Neuronal stem cell (in vitro differentiated cells): ENCODE measurements around the gene NOP16.

Experiments used
- DNase-seq: peaks from one replicate; pipeline ENCODE4 v3.0.0-alpha.2; 2013; ENCODE audit warnings: low spot score
- H2AFZ ChIP-seq: one replicate; pipeline ENCODE4 v1.6.1; 2013; ENCODE audit warnings: mild to moderate bottlenecking, low read length, inconsistent platforms
- H2AK5ac ChIP-seq: 2 replicates; pipeline ENCODE4 v1.6.1; 2013; ENCODE audit warnings: low read depth, mild to moderate bottlenecking, inconsistent platforms, low read length, moderate library complexity, mixed read lengths
- H2BK120ac ChIP-seq: 2 replicates; pipeline ENCODE4 v1.6.1; 2013; ENCODE audit warnings: low read depth, mild to moderate bottlenecking, inconsistent platforms, low read length, moderate library complexity, mixed read lengths
- H2BK12ac ChIP-seq: one replicate; pipeline ENCODE4 v1.6.1; 2013; ENCODE audit warnings: low read length, inconsistent platforms
- H2BK15ac ChIP-seq: 2 replicates; pipeline ENCODE4 v1.6.1; 2013; ENCODE audit warnings: mild to moderate bottlenecking, low read length, inconsistent platforms, mixed read lengths
- H2BK5ac ChIP-seq: one replicate; pipeline ENCODE4 v1.6.1; 2013; ENCODE audit warnings: inconsistent platforms, mild to moderate bottlenecking, low read length, moderate library complexity
- H3K14ac ChIP-seq: one replicate; pipeline ENCODE4 v1.6.1; 2013; ENCODE audit warnings: low read length, inconsistent platforms
- H3K18ac ChIP-seq: 2 replicates; pipeline ENCODE4 v1.6.1; 2013; ENCODE audit warnings: low read length, inconsistent platforms
- H3K23ac ChIP-seq: 2 replicates; pipeline ENCODE4 v1.6.1; 2013; ENCODE audit warnings: low read depth, mild to moderate bottlenecking, mixed read lengths, low read length, inconsistent platforms; ENCODE audit not compliant: poor library complexity
- H3K27ac ChIP-seq: replicated peaks from 3 replicates; pipeline ENCODE4 v1.5.1; 2013; ENCODE audit warnings: low read length, inconsistent platforms
- H3K27me3 ChIP-seq, 3 experiments: 2 replicates each; pipeline ENCODE4 v1.6.1; 2013; ENCODE audit warnings: low read length in 3 of 3, mild to moderate bottlenecking in 2 of 3, inconsistent platforms in 1 of 3, low read depth in 1 of 3, mixed read lengths in 1 of 3, moderate library complexity in 1 of 3; ENCODE audit not compliant: control insufficient read depth in 3 of 3, insufficient read depth in 3 of 3
- H3K36me3 ChIP-seq, 2 donors: replicated peaks in 1 of 2; 2 replicates each; pipeline ENCODE4 v1.6.1; 2013; ENCODE audit warnings: low read length in 2 of 2; ENCODE audit not compliant: control insufficient read depth in 2 of 2, insufficient read depth in 2 of 2
- H3K4ac ChIP-seq: 2 replicates; pipeline ENCODE4 v1.6.1; 2013; ENCODE audit warnings: inconsistent platforms, mild to moderate bottlenecking, low read length, moderate library complexity
- H3K4me1 ChIP-seq, 2 donors: 1 replicate in 1 of 2; 2 replicates in 1 of 2; pipeline ENCODE4 v1.6.1; 2013; ENCODE audit warnings: low read length in 2 of 2, low read depth in 1 of 2; ENCODE audit not compliant: control insufficient read depth in 2 of 2, insufficient read depth in 1 of 2
- H3K4me2 ChIP-seq: one replicate; pipeline ENCODE4 v1.6.1; 2013; ENCODE audit warnings: mild to moderate bottlenecking, low read length, inconsistent platforms; ENCODE audit not compliant: insufficient read depth, poor library complexity, severe bottlenecking
- H3K4me3 ChIP-seq, 2 donors: 2 replicates each; pipeline ENCODE4 v1.5.1; 2013; ENCODE audit warnings: low read length in 2 of 2, mild to moderate bottlenecking in 2 of 2, inconsistent platforms in 1 of 2, moderate library complexity in 1 of 2
- H3K79me1 ChIP-seq: one replicate; pipeline ENCODE4 v1.6.1; 2013; ENCODE audit warnings: low read depth, mild to moderate bottlenecking, inconsistent platforms, low read length, moderate library complexity
- H3K9ac ChIP-seq: one replicate; pipeline ENCODE4 v1.6.1; 2013; ENCODE audit warnings: mild to moderate bottlenecking, low read depth, low read length, inconsistent platforms; ENCODE audit not compliant: poor library complexity
- H3K9me3 ChIP-seq, 2 donors: replicated peaks in 1 of 2; 2 replicates each; pipeline versions ENCODE3 to v1.6.1; 2013; ENCODE audit warnings: low read length in 2 of 2, mild to moderate bottlenecking in 2 of 2, inconsistent platforms in 1 of 2, low read depth in 1 of 2, mixed read lengths in 1 of 2, moderate library complexity in 1 of 2; ENCODE audit not compliant: control insufficient read depth in 2 of 2, insufficient read depth in 1 of 2
- H4K8ac ChIP-seq: one replicate; pipeline ENCODE4 v1.6.1; 2013; ENCODE audit warnings: low read depth, mild to moderate bottlenecking, inconsistent platforms, low read length, moderate library complexity
- H4K91ac ChIP-seq: one replicate; pipeline ENCODE4 v1.6.1; 2013; ENCODE audit warnings: low read length, low read depth, mild to moderate bottlenecking, inconsistent platforms; ENCODE audit not compliant: poor library complexity
- WGBS, 2 donors: extraction: QIAGEN DNeasy Blood & Tissue Kit; methylation state at CpG; one replicate each; pipeline ENCODE4 v1.1.7; 2013; ENCODE audit warnings: missing lambda C conversion rate in 2 of 2, mixed read lengths in 1 of 2; ENCODE audit not compliant: insufficient read length in 2 of 2, insufficient replicate concordance in 1 of 2; ENCODE audit errors: extremely low coverage in 2 of 2; 5-methylcytosine and 5-hydroxymethylcytosine counted together

Gene NOP16

DNA sequence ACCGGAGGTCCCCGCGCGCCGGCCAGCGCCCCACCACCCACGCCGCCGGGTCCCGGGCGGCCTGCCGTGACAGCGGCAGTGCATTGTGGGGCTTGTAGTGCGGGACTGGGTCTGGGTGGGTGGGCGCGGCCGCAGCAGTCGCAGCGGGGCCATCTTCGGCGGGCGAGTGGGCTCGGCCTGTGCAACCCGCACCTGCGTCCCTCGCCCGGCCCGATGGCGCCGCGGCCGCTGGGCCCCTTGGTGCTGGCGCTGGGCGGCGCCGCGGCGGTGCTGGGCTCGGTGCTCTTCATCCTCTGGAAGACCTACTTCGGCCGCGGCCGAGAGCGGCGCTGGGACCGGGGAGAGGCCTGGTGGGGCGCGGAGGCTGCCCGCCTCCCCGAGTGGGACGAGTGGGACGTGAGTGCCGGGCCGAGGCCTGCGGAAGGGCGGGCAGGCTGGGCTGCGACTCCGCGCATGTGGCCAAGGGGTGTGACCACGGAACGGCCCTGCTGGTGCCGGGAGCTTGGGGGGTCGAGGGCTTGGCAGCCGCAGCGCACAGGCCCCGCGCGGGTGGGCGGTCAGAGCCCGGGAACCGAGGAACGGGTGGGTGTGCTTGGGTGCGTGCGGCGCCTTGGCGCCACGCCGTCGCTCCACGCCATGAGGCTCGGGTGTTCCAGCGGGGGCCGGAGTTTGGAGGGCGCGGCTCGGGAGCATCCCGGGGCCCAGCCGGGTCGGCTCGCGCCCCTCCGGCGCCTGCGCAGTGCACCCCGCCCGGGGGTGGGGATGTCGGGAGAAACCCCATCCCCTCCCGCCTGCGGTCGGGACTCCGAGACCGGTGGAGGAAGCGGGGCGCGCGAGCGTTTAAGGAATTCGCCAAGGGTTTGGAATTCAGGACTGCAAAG lies 22.8 kb downstream of the NOP16 start, which contains the start of gene ARL10:
Gene ARL10 (plus strand): TSS at position 137 of the 881 bp plus-strand sequence. CDS start 77 bp downstream, at position 214.
- peak within 1 kb of the TSS; percentile 99 for H3K14ac ChIP-seq
- peaks cover 3% of the 10 kb centered on the region for H3K79me1 ChIP-seq
- DNase-seq: peak; percentile 62
- H2BK15ac ChIP-seq: no peak within 1 kb of the TSS
- H3K27ac ChIP-seq: no peak within 1 kb of the TSS
- peak within 1 kb of the TSS; percentile 30 for H2BK12ac ChIP-seq
- H3K4me2 ChIP-seq: peak within 1 kb of the TSS; percentile 93
- H2BK5ac ChIP-seq: peak within 1 kb of the TSS; percentile 87
- H3K4ac ChIP-seq: peak within 1 kb of the TSS; percentile 66
- peak within 1 kb of the TSS; percentile 93 for H3K23ac ChIP-seq
- no CpG with 5 or more reads among the region's 108 CpGs for WGBS, 2 donors
- no peak within 1 kb of the TSS for H4K91ac ChIP-seq
- H3K9ac ChIP-seq: peak within 1 kb of the TSS; percentile 97
- H3K18ac ChIP-seq: peak within 1 kb of the TSS; percentile 95
- H2AFZ ChIP-seq: peak within 1 kb of the TSS; percentile 96
- peaks cover 0 to 26% (median 20%) of the 10 kb centered on the region in 3 experiments for H3K27me3 ChIP-seq
- peaks cover 2 to 10% of the 10 kb centered on the region in 2 donors for H3K4me1 ChIP-seq
- peak within 1 kb of the TSS; percentile 52 for H4K8ac ChIP-seq
- no peaks in the 10 kb centered on the region for H3K9me3 ChIP-seq
- H3K4me3 ChIP-seq: peak within 1 kb of the TSS; percentile 81 to 84
- H2BK120ac ChIP-seq: no peak within 1 kb of the TSS
- H3K36me3 ChIP-seq: peaks cover 13 to 37% of the 10 kb centered on the region in 2 donors
- H2AK5ac ChIP-seq: peak within 1 kb of the TSS; percentile 24

DNA sequence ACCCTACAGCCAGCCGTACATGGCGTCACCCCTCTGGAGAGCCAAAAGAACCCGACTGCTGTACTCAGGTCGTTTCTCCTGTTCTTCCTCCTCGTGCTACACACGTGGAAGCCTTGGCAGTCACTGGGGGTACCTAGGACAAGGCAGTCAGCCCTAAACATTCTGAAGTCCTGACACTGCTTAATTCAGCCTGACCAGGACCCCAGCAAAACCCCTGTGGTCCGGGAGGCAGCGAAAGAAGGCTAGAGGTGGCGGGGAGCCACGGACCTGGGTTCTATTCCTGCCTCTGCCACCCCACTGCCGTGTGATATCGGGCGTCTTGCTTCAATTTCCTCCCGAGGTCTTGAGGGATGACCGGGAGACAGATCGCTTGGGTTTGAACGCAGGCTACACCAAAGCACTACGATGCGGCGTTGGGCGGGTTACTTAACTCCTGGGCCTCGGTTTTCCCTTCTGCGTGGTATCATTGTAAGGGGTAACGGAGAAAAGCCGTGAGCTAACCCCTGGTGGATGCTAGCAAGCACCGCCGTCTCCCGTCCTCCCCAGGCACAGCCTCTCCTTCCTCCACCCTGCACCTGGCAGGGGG lies 23.5 kb downstream of the NOP16 start:
- Histone ChIP-seq H3K27me3 (peaks cover 0 to 26% (median 20%) of the 10 kb centered on the region in 3 experiments), H2AK5ac (no peak overlapping the region), H3K14ac (no peak overlapping the region), H2BK15ac (no peak overlapping the region), H3K4me2 (peak overlapping the region; percentile 93), H4K91ac (no peak overlapping the region), H3K9ac (no peak overlapping the region), H4K8ac (no peak overlapping the region), H3K4me1 (peaks cover 2 to 10% of the 10 kb centered on the region in 2 donors), H3K9me3 (no peaks in the 10 kb centered on the region), H2BK5ac (no peak overlapping the region), H2BK120ac (no peak overlapping the region), H3K4ac (no peak overlapping the region), H3K27ac (no peak overlapping the region), H2BK12ac (no peak overlapping the region), H3K4me3 (peak overlapping the region; percentile 81 to 84), H3K36me3 (peaks cover 13 to 30% of the 10 kb centered on the region in 2 donors), H3K79me1 (peaks cover 3% of the 10 kb centered on the region), H3K18ac (no peak overlapping the region), H2AFZ (peak overlapping the region; percentile 96), H3K23ac (no peak overlapping the region)
- DNase-seq: no peak
- WGBS, 2 donors: no CpG with 5 or more reads among the region's 28 CpGs

DNA sequence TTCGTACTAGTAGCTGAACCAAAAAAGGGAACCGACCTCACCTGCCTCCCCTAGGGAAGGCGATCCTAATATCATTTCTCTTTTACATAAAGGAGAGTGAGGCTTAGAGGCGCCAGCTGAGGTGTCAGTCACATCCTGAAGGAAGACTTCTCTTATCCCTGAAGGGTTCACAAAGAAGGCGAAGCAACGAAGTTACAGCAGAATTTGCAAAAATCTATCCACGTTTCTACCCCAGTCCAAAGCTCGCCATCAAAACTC lies 26.2 kb downstream of the NOP16 start:
- peak overlapping the region; percentile 72 to 96 for H3K4me3 ChIP-seq
- peaks cover 5 to 11% of the 10 kb centered on the region in 2 donors for H3K4me1 ChIP-seq
- H2AFZ ChIP-seq: peak overlapping the region; percentile 98
- no peak for DNase-seq
- no peak overlapping the region for H2BK5ac ChIP-seq
- H3K4me2 ChIP-seq: peak overlapping the region; percentile 92
- no CpG with 5 or more reads among the region's 8 CpGs for WGBS, 2 donors
- H2BK15ac ChIP-seq: no peak overlapping the region
- no peak overlapping the region for H3K14ac ChIP-seq
- H3K9ac ChIP-seq: no peak overlapping the region
- no peak overlapping the region for H2AK5ac ChIP-seq
- H4K91ac ChIP-seq: no peak overlapping the region
- H4K8ac ChIP-seq: no peak overlapping the region
- peaks cover 9% of the 10 kb centered on the region for H3K79me1 ChIP-seq
- H3K27me3 ChIP-seq: peaks cover 0 to 26% (median 20%) of the 10 kb centered on the region in 3 experiments
- H3K23ac ChIP-seq: no peak overlapping the region
- H2BK12ac ChIP-seq: no peak overlapping the region
- peaks cover 3 to 4% of the 10 kb centered on the region in 2 donors for H3K9me3 ChIP-seq
- no peak overlapping the region for H3K18ac ChIP-seq
- H3K27ac ChIP-seq: no peak overlapping the region
- no peak overlapping the region for H3K4ac ChIP-seq
- H3K36me3 ChIP-seq: peaks cover 8 to 27% of the 10 kb centered on the region in 2 donors
- no peak overlapping the region for H2BK120ac ChIP-seq
